ENCODE measurements around the gene UGT2A1.

GRCh38 chr4:69653147-69653546, at the start of gene UGT2A1:
- TF ChIP-seq, protein P1, sequence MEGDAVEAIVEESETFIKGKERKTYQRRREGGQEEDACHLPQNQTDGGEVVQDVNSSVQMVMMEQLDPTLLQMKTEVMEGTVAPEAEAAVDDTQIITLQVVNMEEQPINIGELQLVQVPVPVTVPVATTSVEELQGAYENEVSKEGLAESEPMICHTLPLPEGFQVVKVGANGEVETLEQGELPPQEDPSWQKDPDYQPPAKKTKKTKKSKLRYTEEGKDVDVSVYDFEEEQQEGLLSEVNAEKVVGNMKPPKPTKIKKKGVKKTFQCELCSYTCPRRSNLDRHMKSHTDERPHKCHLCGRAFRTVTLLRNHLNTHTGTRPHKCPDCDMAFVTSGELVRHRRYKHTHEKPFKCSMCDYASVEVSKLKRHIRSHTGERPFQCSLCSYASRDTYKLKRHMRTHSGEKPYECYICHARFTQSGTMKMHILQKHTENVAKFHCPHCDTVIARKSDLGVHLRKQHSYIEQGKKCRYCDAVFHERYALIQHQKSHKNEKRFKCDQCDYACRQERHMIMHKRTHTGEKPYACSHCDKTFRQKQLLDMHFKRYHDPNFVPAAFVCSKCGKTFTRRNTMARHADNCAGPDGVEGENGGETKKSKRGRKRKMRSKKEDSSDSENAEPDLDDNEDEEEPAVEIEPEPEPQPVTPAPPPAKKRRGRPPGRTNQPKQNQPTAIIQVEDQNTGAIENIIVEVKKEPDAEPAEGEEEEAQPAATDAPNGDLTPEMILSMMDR (CRISPR knock-in tag; IDR thresholded peaks at IDR 0.05): no peak
- TF ChIP-seq ZNF24 (IDR thresholded peaks at IDR 0.05) (no peak), EZH2 (conservative IDR thresholded peaks at IDR 0.05; ENCODE audit: low read depth, low read length) (no peak), CREB1 (IDR thresholded peaks at IDR 0.05) (no peak), CREB1 (CRISPR knock-in tag; IDR thresholded peaks at IDR 0.05) (no peak), NR2F6 (IDR thresholded peaks at IDR 0.05) (no peak), NR2F6 (CRISPR knock-in tag; IDR thresholded peaks at IDR 0.05) (no peak), ZNF780A (CRISPR knock-in tag; IDR thresholded peaks at IDR 0.05) (no peak), ZFP91 (CRISPR knock-in tag; IDR thresholded peaks at IDR 0.05; ENCODE audit: borderline replicate concordance) (no peak)
- TF ChIP-seq, protein P2, sequence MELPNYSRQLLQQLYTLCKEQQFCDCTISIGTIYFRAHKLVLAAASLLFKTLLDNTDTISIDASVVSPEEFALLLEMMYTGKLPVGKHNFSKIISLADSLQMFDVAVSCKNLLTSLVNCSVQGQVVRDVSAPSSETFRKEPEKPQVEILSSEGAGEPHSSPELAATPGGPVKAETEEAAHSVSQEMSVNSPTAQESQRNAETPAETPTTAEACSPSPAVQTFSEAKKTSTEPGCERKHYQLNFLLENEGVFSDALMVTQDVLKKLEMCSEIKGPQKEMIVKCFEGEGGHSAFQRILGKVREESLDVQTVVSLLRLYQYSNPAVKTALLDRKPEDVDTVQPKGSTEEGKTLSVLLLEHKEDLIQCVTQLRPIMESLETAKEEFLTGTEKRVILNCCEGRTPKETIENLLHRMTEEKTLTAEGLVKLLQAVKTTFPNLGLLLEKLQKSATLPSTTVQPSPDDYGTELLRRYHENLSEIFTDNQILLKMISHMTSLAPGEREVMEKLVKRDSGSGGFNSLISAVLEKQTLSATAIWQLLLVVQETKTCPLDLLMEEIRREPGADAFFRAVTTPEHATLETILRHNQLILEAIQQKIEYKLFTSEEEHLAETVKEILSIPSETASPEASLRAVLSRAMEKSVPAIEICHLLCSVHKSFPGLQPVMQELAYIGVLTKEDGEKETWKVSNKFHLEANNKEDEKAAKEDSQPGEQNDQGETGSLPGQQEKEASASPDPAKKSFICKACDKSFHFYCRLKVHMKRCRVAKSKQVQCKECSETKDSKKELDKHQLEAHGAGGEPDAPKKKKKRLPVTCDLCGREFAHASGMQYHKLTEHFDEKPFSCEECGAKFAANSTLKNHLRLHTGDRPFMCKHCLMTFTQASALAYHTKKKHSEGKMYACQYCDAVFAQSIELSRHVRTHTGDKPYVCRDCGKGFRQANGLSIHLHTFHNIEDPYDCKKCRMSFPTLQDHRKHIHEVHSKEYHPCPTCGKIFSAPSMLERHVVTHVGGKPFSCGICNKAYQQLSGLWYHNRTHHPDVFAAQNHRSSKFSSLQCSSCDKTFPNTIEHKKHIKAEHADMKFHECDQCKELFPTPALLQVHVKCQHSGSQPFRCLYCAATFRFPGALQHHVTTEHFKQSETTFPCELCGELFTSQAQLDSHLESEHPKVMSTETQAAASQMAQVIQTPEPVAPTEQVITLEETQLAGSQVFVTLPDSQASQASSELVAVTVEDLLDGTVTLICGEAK (IDR thresholded peaks at IDR 0.05): no peak
- TF ChIP-seq, protein P2 (CRISPR knock-in tag; IDR thresholded peaks at IDR 0.05): no peak
